GM21381 (cell line): Measurements from ENCODE around the gene TVP23A.

Source experiments
- ATAC-seq: cut with Tn5 transposase; IDR thresholded peaks from one replicate; pipeline ENCODE4 v1.9.1; 2021; ENCODE audit warnings: mild to moderate bottlenecking, moderate library complexity; ENCODE audit not compliant: unreplicated experiment

Gene TVP23A

GRCh38 chr16:10817963-10818941 is at the start of gene TVP23A:
TVP23A (minus strand) TSS chr16:10818794; CDS start chr16:10818493, 301 bp downstream.
- no peak for ATAC-seq

- ATAC-seq = no peak
Measured at GRCh38 chr16:10868104-10868595, 49.6 kb upstream of the TVP23A start.

GRCh38 chr16:10867199-10867598 is 48.6 kb upstream of the TVP23A start:
- ATAC-seq = no peak

GRCh38 chr16:10865991-10866966 is 47.7 kb upstream of the TVP23A start:
- no peak for ATAC-seq

GRCh38 chr16:10862438-10862837 is 43.8 kb upstream of the TVP23A start:
- ATAC-seq = no peak

- no peak for ATAC-seq
Measured at GRCh38 chr16:10859658-10860057, 41.1 kb upstream of the TVP23A start.

- no peak for ATAC-seq
Measured at GRCh38 chr16:10859020-10859419, 40.4 kb upstream of the TVP23A start.

- no peak for ATAC-seq
Measured at GRCh38 chr16:10858203-10858602, 39.6 kb upstream of the TVP23A start.

GRCh38 chr16:10856042-10856441 is 37.4 kb upstream of the TVP23A start:
- ATAC-seq = no peak

GRCh38 chr16:10852948-10853347 is 34.4 kb upstream of the TVP23A start:
- ATAC-seq = no peak

GRCh38 chr16:10852286-10852685 is 33.7 kb upstream of the TVP23A start:
- no peak for ATAC-seq

GRCh38 chr16:10851512-10851911 is 32.9 kb upstream of the TVP23A start:
- ATAC-seq = no peak

GRCh38 chr16:10850478-10850850 is 31.9 kb upstream of the TVP23A start:
- ATAC-seq = no peak

- ATAC-seq = no peak
Measured at GRCh38 chr16:10849736-10850477, 31.3 kb upstream of the TVP23A start.

GRCh38 chr16:10847176-10847575 is 28.6 kb upstream of the TVP23A start:
- no peak for ATAC-seq

GRCh38 chr16:10846213-10846998 is 27.8 kb upstream of the TVP23A start:
- ATAC-seq = no peak

- no peak for ATAC-seq
Measured at GRCh38 chr16:10840703-10841102, 22.1 kb upstream of the TVP23A start.

GRCh38 chr16:10839279-10839666 is 20.7 kb upstream of the TVP23A start:
- no peak for ATAC-seq

GRCh38 chr16:10838621-10839278 is 20.2 kb upstream of the TVP23A start:
- ATAC-seq = no peak
